ENCODE data around the gene ALDH1L1. TPM values are rescaled to one million over a fixed set of nuclear protein-coding genes. Genes with fewer than 3 reads are reported as not detected.

ALDH1L1 gene
- total and polyA plus RNA-seq, 8 donors: 0.39 to 1.8 (median 0.51) TPM

- no peaks in the 10 kb centered on the region for H3K36me3 ChIP-seq
- H3K4me3 ChIP-seq: no peak overlapping the region
- no peak for TF ChIP-seq CTCF (IDR thresholded peaks at IDR 0.05)
- intact Hi-C loops (cut with DNase I): no loop called here
- no peaks in the 10 kb centered on the region for H3K9me3 ChIP-seq
- no peaks in the 10 kb centered on the region for H3K4me1 ChIP-seq
- DNase-seq (peak in 1 of 4 donors; percentile 75), ATAC-seq (no peak)
- no peak overlapping the region for H3K27ac ChIP-seq
- H3K27me3 ChIP-seq: no peaks in the 10 kb centered on the region
These were observed 77.0 kb downstream of the ALDH1L1 start for GRCh38 chr3:126103121-126104027.

- no peaks in the 10 kb centered on the region for H3K36me3 ChIP-seq
- intact Hi-C loops (cut with DNase I): no loop called here
- no peak for ATAC-seq
- no peaks in the 10 kb centered on the region for H3K4me1 ChIP-seq
- peaks cover 0 to 2% of the 10 kb centered on the region in 2 donors for H3K9me3 ChIP-seq
- no peak overlapping the region for H3K27ac ChIP-seq
- no peaks in the 10 kb centered on the region for H3K27me3 ChIP-seq
- no peak for DNase-seq
- no peak for TF ChIP-seq CTCF (IDR thresholded peaks at IDR 0.05)
- H3K4me3 ChIP-seq: no peak overlapping the region
These were observed 77.8 kb downstream of the ALDH1L1 start for GRCh38 chr3:126102530-126102951.

- intact Hi-C loops (cut with DNase I): no loop called here
- no peak for ATAC-seq
These were observed 78.4 kb downstream of the ALDH1L1 start for GRCh38 chr3:126102011-126102410.

GRCh38 chr3:126101521-126101982 lies 78.8 kb downstream of the ALDH1L1 start:
- no peak overlapping the region for H3K4me3 ChIP-seq
- no peaks in the 10 kb centered on the region for H3K27me3 ChIP-seq
- peak; percentile 30 for ATAC-seq
- no peak for TF ChIP-seq CTCF (IDR thresholded peaks at IDR 0.05)
- H3K27ac ChIP-seq: no peak overlapping the region
- peaks cover 0 to 12% of the 10 kb centered on the region in 2 donors for H3K9me3 ChIP-seq
- H3K36me3 ChIP-seq: no peaks in the 10 kb centered on the region
- H3K4me1 ChIP-seq: no peaks in the 10 kb centered on the region
- no peak for DNase-seq
- intact Hi-C loops (cut with DNase I): no loop called here

More at GRCh38 chr3:126102011-126102410, 78.4 kb downstream of the ALDH1L1 start:
- H3K36me3 ChIP-seq: no peaks in the 10 kb centered on the region
- H3K27me3 ChIP-seq: no peaks in the 10 kb centered on the region
- TF ChIP-seq CTCF (IDR thresholded peaks at IDR 0.05): no peak
- H3K27ac ChIP-seq: no peak overlapping the region
- no peaks in the 10 kb centered on the region for H3K4me1 ChIP-seq
- no peak overlapping the region for H3K4me3 ChIP-seq
- peaks cover 0 to 7% of the 10 kb centered on the region in 2 donors for H3K9me3 ChIP-seq
- DNase-seq: no peak

GRCh38 chr3:126100634-126101301 lies 79.6 kb downstream of the ALDH1L1 start:
- intact Hi-C loops (cut with DNase I): no loop called here
- no peak overlapping the region for H3K4me3 ChIP-seq
- H3K27me3 ChIP-seq: no peaks in the 10 kb centered on the region
- peaks cover 0 to 20% of the 10 kb centered on the region in 2 donors for H3K9me3 ChIP-seq
- H3K27ac ChIP-seq: no peak overlapping the region
- H3K4me1 ChIP-seq: no peaks in the 10 kb centered on the region
- no peak for ATAC-seq
- DNase-seq: no peak
- no peak for TF ChIP-seq CTCF (IDR thresholded peaks at IDR 0.05)
- H3K36me3 ChIP-seq: no peaks in the 10 kb centered on the region
